ENCODE data around the gene AMOTL2.

AMOTL2 gene

DNA sequence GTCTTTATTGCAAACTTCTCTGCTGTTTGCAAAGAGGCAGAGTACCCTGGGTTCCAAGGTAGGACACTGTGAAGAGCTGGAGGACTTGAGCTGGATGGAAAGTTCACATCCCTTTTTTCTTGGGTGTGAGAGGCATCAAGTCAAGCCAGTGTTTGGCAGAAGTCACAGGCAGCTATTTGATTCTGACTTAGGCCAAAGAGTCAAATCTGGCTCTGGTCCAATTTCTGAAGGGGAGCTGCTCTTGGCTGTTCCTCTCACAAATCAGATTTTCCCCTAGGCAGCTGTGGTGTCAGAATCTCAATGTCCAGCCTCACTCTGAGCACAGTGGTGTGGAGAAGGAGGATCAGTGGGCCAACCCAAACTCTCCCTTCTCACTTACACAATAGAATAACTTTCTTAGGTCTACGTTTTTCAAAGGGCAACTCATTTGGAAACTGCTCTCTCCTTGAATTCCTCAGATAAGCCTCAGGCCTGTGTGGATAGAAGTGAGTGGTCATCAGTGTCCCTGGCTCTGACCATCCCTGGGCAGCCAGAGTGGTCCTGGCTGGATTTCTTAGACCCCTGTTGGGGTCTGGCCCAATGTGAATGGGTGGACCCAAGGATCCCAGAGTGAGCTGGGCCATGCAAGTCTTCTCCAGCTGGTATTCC lies 18.2 kb upstream of the AMOTL2 start:
- Histone ChIP-seq H3K27me3 (ENCODE audit: insufficient read depth, low read length) (peaks cover 4% of the 10 kb centered on the region; the same call in 1 of the 2 replicates), H3K4me2 (ENCODE audit: low read length) (no peak overlapping the region), H3K4me1 (ENCODE audit: insufficient read depth, low read length, severe bottlenecking) (no peaks in the 10 kb centered on the region), H4K20me1 (ENCODE audit: insufficient read depth, low read length) (no peaks in the 10 kb centered on the region), H3K79me2 (ENCODE audit: insufficient read depth, low read length) (no peaks in the 10 kb centered on the region), H3K9ac (ENCODE audit: low read length) (no peak overlapping the region), H3K9me3 (ENCODE audit: low read length) (no peaks in the 10 kb centered on the region), H2AFZ (ENCODE audit: low read length) (no peak overlapping the region), H3K36me3 (ENCODE audit: insufficient read depth, low read length) (no peaks in the 10 kb centered on the region), H3F3A (ENCODE audit: insufficient read depth, low read length) (no peaks in the 10 kb centered on the region), H3K27ac (ENCODE audit: low read depth, low read length, poor library complexity, severe bottlenecking) (no peak overlapping the region), H3K9me2 (ENCODE audit: low read depth, low read length) (no peaks in the 10 kb centered on the region), H3K4me3 (ENCODE audit: low read depth, low read length, poor library complexity, severe bottlenecking) (no peak overlapping the region)
- TF ChIP-seq EZH2 (IDR thresholded peaks at IDR 0.05; ENCODE audit: borderline replicate concordance, low read length) (no peak), CTCF (IDR thresholded peaks at IDR 0.05; ENCODE audit: low read length) (no peak)

DNA sequence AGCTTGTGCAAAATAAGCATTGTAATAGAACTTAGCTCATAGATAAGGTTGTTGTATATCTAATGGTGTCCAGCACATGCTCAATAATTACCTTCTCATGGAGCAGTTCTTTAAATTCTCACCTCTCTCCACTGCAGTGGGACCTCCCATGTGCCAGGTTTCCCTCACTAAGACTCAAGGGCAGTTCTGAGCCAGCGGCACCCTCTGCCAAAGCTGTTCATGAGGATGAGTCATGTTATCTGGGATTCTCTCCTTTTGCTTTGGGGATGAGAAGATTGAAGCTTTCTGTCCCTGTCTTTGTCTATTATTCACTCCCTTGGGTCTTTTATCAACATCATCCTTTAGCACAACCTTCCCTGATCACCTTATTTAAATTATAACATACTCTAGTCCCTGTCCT lies 15.6 kb upstream of the AMOTL2 start:
- H3K27ac ChIP-seq (ENCODE audit: low read depth, low read length, poor library complexity, severe bottlenecking), result no peak overlapping the region
- no peak overlapping the region for H3K9ac ChIP-seq (ENCODE audit: low read length)
- H2AFZ ChIP-seq (ENCODE audit: low read length), result no peak overlapping the region
- no peak overlapping the region for H3K4me2 ChIP-seq (ENCODE audit: low read length)
- no peaks in the 10 kb centered on the region for H3K4me1 ChIP-seq (ENCODE audit: insufficient read depth, low read length, severe bottlenecking)
- H3F3A ChIP-seq (ENCODE audit: insufficient read depth, low read length), result no peaks in the 10 kb centered on the region
- H4K20me1 ChIP-seq (ENCODE audit: insufficient read depth, low read length), result no peaks in the 10 kb centered on the region
- no peaks in the 10 kb centered on the region for H3K9me2 ChIP-seq (ENCODE audit: low read depth, low read length)
- no peaks in the 10 kb centered on the region for H3K79me2 ChIP-seq (ENCODE audit: insufficient read depth, low read length)
- no peak for TF ChIP-seq EZH2 (IDR thresholded peaks at IDR 0.05; ENCODE audit: borderline replicate concordance, low read length)
- TF ChIP-seq CTCF (IDR thresholded peaks at IDR 0.05; ENCODE audit: low read length), result no peak
- H3K9me3 ChIP-seq (ENCODE audit: low read length), result no peaks in the 10 kb centered on the region
- 0 out of 2 replicates have a peak, but pooled peaks cover 7% of the 10 kb centered on the region for H3K27me3 ChIP-seq (ENCODE audit: insufficient read depth, low read length)
- H3K4me3 ChIP-seq (ENCODE audit: low read depth, low read length, poor library complexity, severe bottlenecking), result no peak overlapping the region
- H3K36me3 ChIP-seq (ENCODE audit: insufficient read depth, low read length), result no peaks in the 10 kb centered on the region

DNA sequence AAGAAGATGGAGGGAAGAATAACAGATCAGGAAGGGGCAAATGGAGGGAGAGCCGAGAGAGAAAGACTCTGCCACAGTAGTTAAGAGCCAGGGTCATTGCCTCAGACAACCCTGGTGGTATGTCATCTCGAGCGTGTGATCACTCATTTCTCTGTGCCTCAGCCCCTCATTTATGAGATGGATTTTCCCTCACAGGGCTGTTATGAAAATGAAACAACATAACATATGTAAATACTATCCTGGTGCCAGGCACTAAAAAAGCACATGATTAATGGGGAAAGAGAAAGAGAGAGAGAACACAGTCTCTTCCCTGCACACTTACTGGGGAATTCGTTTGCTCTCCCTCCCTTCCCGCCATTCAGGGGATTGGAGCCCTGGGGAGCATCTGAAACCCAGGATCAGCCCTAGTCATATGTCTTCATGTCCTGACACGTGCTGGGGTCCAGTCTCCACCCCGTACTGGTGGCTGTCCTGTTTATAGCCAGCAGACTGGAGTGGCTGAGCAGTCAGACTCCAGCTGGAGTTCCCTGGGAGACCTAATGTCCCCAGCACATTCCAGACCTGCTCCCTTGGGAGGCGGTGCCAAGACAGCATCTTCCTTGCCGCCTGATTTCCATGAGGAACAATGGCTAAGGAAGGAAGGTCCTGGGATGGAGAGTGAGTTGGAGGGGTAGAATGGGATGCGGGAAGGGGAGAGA lies 14.7 kb upstream of the AMOTL2 start:
- Histone ChIP-seq H3K4me2 (ENCODE audit: low read length) (no peak overlapping the region), H3K27me3 (ENCODE audit: insufficient read depth, low read length) (0 out of 2 replicates have a peak, but pooled peaks cover 8% of the 10 kb centered on the region), H3K79me2 (ENCODE audit: insufficient read depth, low read length) (no peaks in the 10 kb centered on the region), H3K27ac (ENCODE audit: low read depth, low read length, poor library complexity, severe bottlenecking) (no peak overlapping the region), H3K4me1 (ENCODE audit: insufficient read depth, low read length, severe bottlenecking) (no peaks in the 10 kb centered on the region), H3K9ac (ENCODE audit: low read length) (no peak overlapping the region), H3K9me2 (ENCODE audit: low read depth, low read length) (no peaks in the 10 kb centered on the region), H3F3A (ENCODE audit: insufficient read depth, low read length) (no peaks in the 10 kb centered on the region), H3K36me3 (ENCODE audit: insufficient read depth, low read length) (no peaks in the 10 kb centered on the region), H3K9me3 (ENCODE audit: low read length) (no peaks in the 10 kb centered on the region), H2AFZ (ENCODE audit: low read length) (no peak overlapping the region), H4K20me1 (ENCODE audit: insufficient read depth, low read length) (no peaks in the 10 kb centered on the region), H3K4me3 (ENCODE audit: low read depth, low read length, poor library complexity, severe bottlenecking) (no peak overlapping the region)
- no peak for TF ChIP-seq EZH2 (IDR thresholded peaks at IDR 0.05; ENCODE audit: borderline replicate concordance, low read length)
- no peak for TF ChIP-seq CTCF (IDR thresholded peaks at IDR 0.05; ENCODE audit: low read length)
